Neural progenitor cell (in vitro differentiated cells): Measurements from ENCODE around the gene SMPX. TPM values are rescaled to one million over a fixed set of nuclear protein-coding genes. Genes with fewer than 3 reads are reported as not detected.

Experiments used
- DNase-seq: peaks from one replicate; pipeline ENCODE4 v3.0.0-alpha.2; 2016; ENCODE audit warnings: low spot score
- H2AFZ ChIP-seq: fragments of 200-600 bp; sonication (generic); replicated peaks from 2 replicates; pipeline ENCODE4 v1.6.1; 2016; ENCODE audit warnings: antibody characterized with exemption
- H3F3A ChIP-seq: fragments of 200-600 bp; sonication (generic); 2 replicates; pipeline ENCODE4 v1.6.1; 2016; ENCODE audit warnings: antibody characterized with exemption, low read depth
- H3K27ac ChIP-seq: fragments of 200-600 bp; sonication (generic); 2 replicates; pipeline ENCODE4 v1.5.1; 2016; ENCODE audit warnings: mild to moderate bottlenecking
- H3K27me3 ChIP-seq: fragments of 200-600 bp; sonication (generic); 2 replicates; pipeline ENCODE4 v1.6.1; 2016; ENCODE audit warnings: mild to moderate bottlenecking, moderate library complexity
- H3K36me3 ChIP-seq: fragments of 200-600 bp; sonication (generic); 2 replicates; pipeline ENCODE4 v1.5.1; 2016
- H3K4me1 ChIP-seq: fragments of 200-600 bp; sonication (generic); 2 replicates; pipeline ENCODE4 v1.6.1; 2016; ENCODE audit warnings: mixed run types
- H3K4me2 ChIP-seq: fragments of 200-600 bp; sonication (generic); 2 replicates; pipeline ENCODE4 v1.6.1; 2016
- H3K4me3 ChIP-seq: fragments of 200-600 bp; sonication (generic); 2 replicates; pipeline ENCODE4 v1.5.1; 2016
- H3K79me2 ChIP-seq: fragments of 200-600 bp; sonication (generic); 2 replicates; pipeline ENCODE4 v1.6.1; 2016; ENCODE audit warnings: low read depth
- H3K9ac ChIP-seq: fragments of 200-600 bp; sonication (generic); 2 replicates; pipeline ENCODE4 v1.6.1; 2016
- H3K9me3 ChIP-seq: fragments of 200-600 bp; sonication (generic); 2 replicates; pipeline ENCODE4 v1.5.1; 2016; ENCODE audit warnings: low read depth
- H4K20me1 ChIP-seq: fragments of 200-600 bp; sonication (generic); 2 replicates; pipeline ENCODE4 v1.6.1; 2016; ENCODE audit warnings: low read depth
- H3K27ac Mint-ChIP-seq: 3 replicates; pipeline ENCODE4 v1.8.0; 2021; ENCODE audit warnings: mixed read lengths
- H3K27me3 Mint-ChIP-seq: 2 replicates; pipeline ENCODE4 v1.8.0; 2022; ENCODE audit warnings: low read depth, mild to moderate bottlenecking, inconsistent platforms, moderate library complexity, mixed read lengths; ENCODE audit not compliant: insufficient read depth
- H3K36me3 Mint-ChIP-seq: 3 replicates; pipeline ENCODE4 v1.8.0; 2021; ENCODE audit warnings: mixed read lengths
- H3K4me1 Mint-ChIP-seq: 3 replicates; pipeline ENCODE4 v1.8.0; 2021; ENCODE audit warnings: mixed read lengths
- H3K4me3 Mint-ChIP-seq: 3 replicates; pipeline ENCODE4 v1.8.0; 2021; ENCODE audit warnings: mild to moderate bottlenecking, moderate library complexity, mixed read lengths
- H3K9me3 Mint-ChIP-seq: 3 replicates; pipeline ENCODE4 v1.8.0; 2020; ENCODE audit warnings: mixed read lengths
- EZH2 ChIP-seq: fragments of 200-600 bp; sonication (generic); IDR thresholded peaks from 2 replicates; pipeline ENCODE4 v1.6.1; 2017; ENCODE audit warnings: antibody characterized with exemption, mild to moderate bottlenecking, moderate library complexity
- EZH2phosphoT487 ChIP-seq: fragments of 200-600 bp; sonication (generic); IDR thresholded peaks from 2 replicates; pipeline ENCODE4 v1.6.1; 2017; ENCODE audit warnings: antibody characterized with exemption
- total RNA-seq: library from RNA; depleted of rRNA; stranded (reverse); fragments of >200 nt; gene quantifications from 2 replicates; pipeline ENCODE4 v1.2.3, GENCODE V29; 2015; ENCODE audit warnings: low replicate concordance
- TF ChIP-seq, protein P1 (sequence below): fragments of 200-600 bp; sonication (generic); IDR thresholded peaks from 2 replicates; pipeline ENCODE4 v1.5.1; 2017; ENCODE audit warnings: antibody characterized with exemption, mild to moderate bottlenecking

Gene SMPX
- total RNA-seq, 1 donor from 2014 or later: not detected

DNA sequence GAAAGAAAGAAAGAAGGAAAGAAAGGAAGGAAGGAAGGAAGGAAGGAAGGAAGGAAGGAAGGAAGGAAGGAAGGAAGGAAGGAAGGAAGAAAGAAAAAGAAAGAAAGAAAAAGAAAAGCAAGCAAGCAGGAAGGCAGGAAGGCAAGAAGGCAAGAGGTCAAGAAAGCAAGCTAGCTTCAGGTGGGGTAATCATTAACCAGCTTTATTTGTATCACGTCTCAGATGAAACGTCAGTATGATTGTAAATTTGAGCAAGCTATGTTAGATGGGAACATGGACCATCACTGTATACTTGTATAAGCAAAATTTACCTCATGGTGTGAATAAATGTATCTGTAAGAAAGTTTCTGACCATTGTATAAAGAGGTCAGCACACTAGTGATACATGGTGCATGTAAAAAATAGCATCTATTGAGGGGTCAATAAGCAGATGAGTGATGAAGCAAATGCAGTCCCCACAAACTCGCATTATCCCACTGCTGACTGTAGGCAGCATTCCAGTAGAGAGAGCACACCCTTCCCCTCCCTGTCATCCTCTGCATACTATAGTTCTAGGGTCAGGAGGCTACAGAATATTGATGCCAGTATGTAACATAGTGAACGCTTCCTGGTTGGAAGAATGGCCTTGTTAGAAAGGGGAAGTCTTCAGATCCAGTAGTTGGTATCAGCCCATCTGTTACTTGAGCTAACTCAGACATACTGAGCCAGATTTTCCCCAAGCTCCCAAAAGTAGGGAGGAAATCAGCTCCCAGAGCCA is 83.3 kb downstream of the SMPX start:
- H3K9ac ChIP-seq: no peak overlapping the region
- no peaks in the 10 kb centered on the region for H3K27me3 ChIP-seq
- no peaks in the 10 kb centered on the region for H3K36me3 ChIP-seq
- Mint-ChIP-seq H3K27ac (no peak overlapping the region), H3K36me3 (no peaks in the 10 kb centered on the region), H3K9me3 (no peaks in the 10 kb centered on the region), H3K4me3 (no peak overlapping the region), H3K27me3 (no peaks in the 10 kb centered on the region), H3K4me1 (no peaks in the 10 kb centered on the region)
- peaks cover 13% of the 10 kb centered on the region for H3K9me3 ChIP-seq
- no peaks in the 10 kb centered on the region for H4K20me1 ChIP-seq
- no peak overlapping the region for H2AFZ ChIP-seq
- no peak overlapping the region for H3K4me3 ChIP-seq
- H3K79me2 ChIP-seq: no peaks in the 10 kb centered on the region
- no peaks in the 10 kb centered on the region for H3F3A ChIP-seq
- H3K4me2 ChIP-seq: no peak overlapping the region
- no peak overlapping the region for H3K27ac ChIP-seq
- H3K4me1 ChIP-seq: no peaks in the 10 kb centered on the region
- TF ChIP-seq, protein P1, sequence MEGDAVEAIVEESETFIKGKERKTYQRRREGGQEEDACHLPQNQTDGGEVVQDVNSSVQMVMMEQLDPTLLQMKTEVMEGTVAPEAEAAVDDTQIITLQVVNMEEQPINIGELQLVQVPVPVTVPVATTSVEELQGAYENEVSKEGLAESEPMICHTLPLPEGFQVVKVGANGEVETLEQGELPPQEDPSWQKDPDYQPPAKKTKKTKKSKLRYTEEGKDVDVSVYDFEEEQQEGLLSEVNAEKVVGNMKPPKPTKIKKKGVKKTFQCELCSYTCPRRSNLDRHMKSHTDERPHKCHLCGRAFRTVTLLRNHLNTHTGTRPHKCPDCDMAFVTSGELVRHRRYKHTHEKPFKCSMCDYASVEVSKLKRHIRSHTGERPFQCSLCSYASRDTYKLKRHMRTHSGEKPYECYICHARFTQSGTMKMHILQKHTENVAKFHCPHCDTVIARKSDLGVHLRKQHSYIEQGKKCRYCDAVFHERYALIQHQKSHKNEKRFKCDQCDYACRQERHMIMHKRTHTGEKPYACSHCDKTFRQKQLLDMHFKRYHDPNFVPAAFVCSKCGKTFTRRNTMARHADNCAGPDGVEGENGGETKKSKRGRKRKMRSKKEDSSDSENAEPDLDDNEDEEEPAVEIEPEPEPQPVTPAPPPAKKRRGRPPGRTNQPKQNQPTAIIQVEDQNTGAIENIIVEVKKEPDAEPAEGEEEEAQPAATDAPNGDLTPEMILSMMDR: no peak
- TF ChIP-seq EZH2phosphoT487 (no peak), EZH2 (no peak)
- DNase-seq: no peak

- Histone ChIP-seq H3K36me3 (no peaks in the 10 kb centered on the region), H2AFZ (no peak overlapping the region), H3F3A (no peaks in the 10 kb centered on the region), H3K27ac (no peak overlapping the region), H3K9ac (no peak overlapping the region), H4K20me1 (no peaks in the 10 kb centered on the region), H3K4me1 (no peaks in the 10 kb centered on the region), H3K4me2 (no peak overlapping the region), H3K9me3 (no peaks in the 10 kb centered on the region), H3K79me2 (no peaks in the 10 kb centered on the region), H3K4me3 (no peak overlapping the region), H3K27me3 (no peaks in the 10 kb centered on the region)
- Mint-ChIP-seq H3K4me3 (no peak overlapping the region), H3K4me1 (no peaks in the 10 kb centered on the region), H3K27ac (no peak overlapping the region), H3K27me3 (no peaks in the 10 kb centered on the region), H3K9me3 (peaks cover 5% of the 10 kb centered on the region), H3K36me3 (no peaks in the 10 kb centered on the region)
- DNase-seq: no peak
- TF ChIP-seq EZH2 (no peak), EZH2phosphoT487 (no peak)
- TF ChIP-seq, protein P1: no peak
Observed at GRCh38 chrX:21666679-21667078, 91.2 kb downstream of the SMPX start.

DNA sequence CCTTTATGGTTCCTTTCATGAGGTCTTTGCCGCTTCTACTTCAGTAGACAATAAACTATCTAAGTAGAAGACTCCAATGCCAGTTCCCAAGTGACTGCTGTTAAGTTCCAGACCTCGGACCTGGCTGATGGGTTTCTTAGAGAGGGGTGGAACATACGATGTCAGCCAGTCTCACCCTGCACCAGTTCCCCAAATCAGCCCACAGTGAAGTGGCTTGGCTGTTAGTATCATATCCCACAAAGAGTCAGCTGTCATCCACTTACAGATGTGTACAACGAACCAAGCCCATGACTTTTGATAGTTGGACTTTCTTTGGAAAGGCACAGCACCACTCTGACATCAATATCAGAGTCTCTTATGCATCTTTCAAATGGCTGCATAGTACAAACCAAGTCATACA is 91.7 kb downstream of the SMPX start:
- H3K4me3 ChIP-seq: no peak overlapping the region
- no peak overlapping the region for H3K27ac ChIP-seq
- Mint-ChIP-seq H3K27me3 (no peaks in the 10 kb centered on the region), H3K4me1 (no peaks in the 10 kb centered on the region), H3K4me3 (no peak overlapping the region), H3K27ac (no peak overlapping the region), H3K36me3 (no peaks in the 10 kb centered on the region), H3K9me3 (peaks cover 5% of the 10 kb centered on the region)
- H3K79me2 ChIP-seq: no peaks in the 10 kb centered on the region
- no peaks in the 10 kb centered on the region for H3K4me1 ChIP-seq
- TF ChIP-seq EZH2phosphoT487: no peak
- TF ChIP-seq EZH2: no peak
- TF ChIP-seq, protein P1: no peak
- no peaks in the 10 kb centered on the region for H4K20me1 ChIP-seq
- no peaks in the 10 kb centered on the region for H3K9me3 ChIP-seq
- H2AFZ ChIP-seq: no peak overlapping the region
- no peaks in the 10 kb centered on the region for H3F3A ChIP-seq
- DNase-seq: no peak
- H3K36me3 ChIP-seq: no peaks in the 10 kb centered on the region
- no peak overlapping the region for H3K9ac ChIP-seq
- H3K27me3 ChIP-seq: no peaks in the 10 kb centered on the region
- no peak overlapping the region for H3K4me2 ChIP-seq
